Breast epithelium (tissue), 3 donors: ENCODE data around the gene B4GALNT1.

ENCODE experiments used
- CTCF ChIP-seq, 3 donors: fragments of 450-650 bp; IDR thresholded peaks; one replicate each; pipeline ENCODE4 v1.5.1; 2016 to 2017; ENCODE audit warnings: antibody characterized with exemption in 3 of 3, mild to moderate bottlenecking in 3 of 3, moderate library complexity in 3 of 3
- POLR2AphosphoS5 ChIP-seq, 3 donors: sonication (generic); formaldehyde crosslinking; IDR thresholded peaks; one replicate each; pipeline ENCODE4 v1.6.1; 2017; ENCODE audit warnings: antibody characterized with exemption in 3 of 3

- TF ChIP-seq CTCF (IDR thresholded peaks at IDR 0.05) (no peak), POLR2AphosphoS5 (IDR thresholded peaks at IDR 0.05) (no peak)
Measured at GRCh38 chr12:57626921-57627445, 6.0 kb downstream of the B4GALNT1 start.
